Esophagus squamous epithelium (tissue), 4 donors: ENCODE data around the gene UIMC1.

Experiments used
- POLR2A ChIP-seq, 4 donors: fragments of 450-650 bp; IDR thresholded peaks; one replicate each; pipeline ENCODE4 v1.6.1; 2017; ENCODE audit warnings: antibody characterized with exemption in 4 of 4, mild to moderate bottlenecking in 4 of 4, moderate library complexity in 3 of 4
- TF ChIP-seq, protein P1 (sequence below), 6 experiments: fragments of 450-650 bp in 4 of 6; fragments of 200-600 bp in 2 of 6; sonication (generic) in 2 of 6; IDR thresholded peaks; one replicate each; pipeline ENCODE4 v1.5.1; 2016 to 2019; ENCODE audit warnings: antibody characterized with exemption in 6 of 6, mild to moderate bottlenecking in 4 of 6, moderate library complexity in 4 of 6

DNA sequence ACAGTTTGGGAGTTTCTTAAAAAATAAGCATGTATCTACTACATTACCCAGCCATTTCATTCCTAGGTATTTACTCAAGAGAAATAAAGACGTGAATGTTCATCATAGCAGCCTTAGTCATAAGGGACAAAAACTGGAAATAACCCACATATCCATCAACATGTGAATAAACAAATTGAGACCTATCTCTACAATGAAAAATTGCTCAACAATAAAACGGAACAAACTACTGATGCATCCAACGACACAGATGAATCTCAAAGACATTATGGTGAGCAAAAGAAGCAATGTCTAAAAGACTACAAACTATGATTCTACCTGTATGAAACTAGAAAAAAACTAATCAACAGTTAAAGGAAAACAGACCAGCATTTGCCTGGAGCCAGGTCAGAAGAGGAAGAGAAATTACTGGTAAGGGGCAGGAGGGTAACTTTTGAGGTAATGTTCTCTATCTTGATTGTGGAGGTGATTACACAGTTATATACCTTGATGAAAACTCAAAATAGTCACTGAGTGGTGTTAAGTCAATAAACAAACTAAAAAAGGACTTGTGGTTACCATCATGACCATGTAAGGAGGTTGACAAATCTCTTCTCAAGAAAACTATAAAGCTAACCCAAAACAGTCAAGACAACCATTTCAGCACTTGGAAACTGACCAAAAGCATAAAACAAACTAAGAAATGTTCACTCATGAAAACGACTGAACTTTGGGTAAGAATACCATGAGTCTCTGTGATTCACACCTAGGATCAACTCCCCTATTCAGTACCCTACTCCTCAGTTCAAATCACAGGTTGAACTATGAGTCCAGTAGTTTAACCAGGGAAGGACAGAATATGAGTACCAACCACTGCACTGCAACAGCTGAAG lies 10.4 kb downstream of the UIMC1 start:
- TF ChIP-seq, protein P1, sequence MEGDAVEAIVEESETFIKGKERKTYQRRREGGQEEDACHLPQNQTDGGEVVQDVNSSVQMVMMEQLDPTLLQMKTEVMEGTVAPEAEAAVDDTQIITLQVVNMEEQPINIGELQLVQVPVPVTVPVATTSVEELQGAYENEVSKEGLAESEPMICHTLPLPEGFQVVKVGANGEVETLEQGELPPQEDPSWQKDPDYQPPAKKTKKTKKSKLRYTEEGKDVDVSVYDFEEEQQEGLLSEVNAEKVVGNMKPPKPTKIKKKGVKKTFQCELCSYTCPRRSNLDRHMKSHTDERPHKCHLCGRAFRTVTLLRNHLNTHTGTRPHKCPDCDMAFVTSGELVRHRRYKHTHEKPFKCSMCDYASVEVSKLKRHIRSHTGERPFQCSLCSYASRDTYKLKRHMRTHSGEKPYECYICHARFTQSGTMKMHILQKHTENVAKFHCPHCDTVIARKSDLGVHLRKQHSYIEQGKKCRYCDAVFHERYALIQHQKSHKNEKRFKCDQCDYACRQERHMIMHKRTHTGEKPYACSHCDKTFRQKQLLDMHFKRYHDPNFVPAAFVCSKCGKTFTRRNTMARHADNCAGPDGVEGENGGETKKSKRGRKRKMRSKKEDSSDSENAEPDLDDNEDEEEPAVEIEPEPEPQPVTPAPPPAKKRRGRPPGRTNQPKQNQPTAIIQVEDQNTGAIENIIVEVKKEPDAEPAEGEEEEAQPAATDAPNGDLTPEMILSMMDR (IDR thresholded peaks at IDR 0.05): no peak
- TF ChIP-seq POLR2A (IDR thresholded peaks at IDR 0.05): no peak
